IPS-18a (cell line): ENCODE measurements around the gene ETV2.
"Not testable (repeated sequence)": the region's sequence is repeated elsewhere in the genome, so short reads cannot be mapped to it uniquely, and the experiment has no call there.

Experiments used
- H3K27ac ChIP-seq: one replicate; pipeline ENCODE4 v1.5.1; 2013; ENCODE audit warnings: low read length
- H3K27me3 ChIP-seq: one replicate; pipeline ENCODE4 v1.6.1; 2013; ENCODE audit warnings: mild to moderate bottlenecking, low read length; ENCODE audit not compliant: control insufficient read depth, insufficient read depth
- H3K36me3 ChIP-seq: one replicate; pipeline ENCODE4 v1.6.1; 2013; ENCODE audit warnings: low read depth, low read length; ENCODE audit not compliant: control insufficient read depth
- H3K4me1 ChIP-seq: one replicate; pipeline ENCODE4 v1.6.1; 2013; ENCODE audit warnings: low read depth, low read length; ENCODE audit not compliant: control insufficient read depth
- H3K4me3 ChIP-seq: one replicate; pipeline ENCODE4 v1.5.1; 2013; ENCODE audit warnings: low read length
- H3K9ac ChIP-seq: one replicate; pipeline ENCODE4 v1.6.1; 2013; ENCODE audit warnings: mild to moderate bottlenecking, low read length, moderate library complexity
- H3K9me3 ChIP-seq: one replicate; pipeline ENCODE4 v1.6.1; 2013; ENCODE audit warnings: low read depth, low read length; ENCODE audit not compliant: control insufficient read depth

The ETV2 gene

GRCh38 chr19:35645680-35646511 is 4.4 kb downstream of the ETV2 start:
- H3K4me1 ChIP-seq = peaks cover 10% of the 10 kb centered on the region
- H3K27me3 ChIP-seq = peaks cover 17% of the 10 kb centered on the region
- H3K36me3 ChIP-seq = peaks cover 1% of the 10 kb centered on the region
- no peak overlapping the region for H3K9ac ChIP-seq
- no peak overlapping the region for H3K4me3 ChIP-seq
- no peaks in the 10 kb centered on the region for H3K9me3 ChIP-seq
- H3K27ac ChIP-seq = no peak overlapping the region

GRCh38 chr19:35648017-35648961 is 6.7 kb downstream of the ETV2 start, which contains the start of gene COX6B1:
COX6B1 (plus strand) TSS chr19:35648323; CDS start chr19:35651244, 2,921 bp downstream.
- Histone ChIP-seq H3K36me3 (peaks cover 5% of the 10 kb centered on the region), H3K9me3 (no peaks in the 10 kb centered on the region), H3K4me1 (no peaks in the 10 kb centered on the region), H3K9ac (peak within 1 kb of the TSS; percentile 79), H3K27me3 (peaks cover 13% of the 10 kb centered on the region), H3K27ac (no peak within 1 kb of the TSS), H3K4me3 (peak within 1 kb of the TSS; percentile 95)

GRCh38 chr19:35650581-35650980 is 9.0 kb downstream of the ETV2 start:
- Histone ChIP-seq H3K27ac (no peak overlapping the region), H3K27me3 (peaks cover 10% of the 10 kb centered on the region), H3K9me3 (no peaks in the 10 kb centered on the region), H3K4me3 (no peak overlapping the region), H3K36me3 (peaks cover 22% of the 10 kb centered on the region), H3K9ac (no peak overlapping the region), H3K4me1 (no peaks in the 10 kb centered on the region)

GRCh38 chr19:35654828-35655227 is 13.3 kb downstream of the ETV2 start:
- not testable (repeated sequence) for H3K4me1 ChIP-seq, H3K27me3 ChIP-seq, H3K9ac ChIP-seq, H3K9me3 ChIP-seq, H3K4me3 ChIP-seq, H3K27ac ChIP-seq
- peaks cover 40% of the 10 kb centered on the region for H3K36me3 ChIP-seq

GRCh38 chr19:35655600-35655999 is 14.1 kb downstream of the ETV2 start:
- peaks cover 40% of the 10 kb centered on the region for H3K36me3 ChIP-seq
- no peaks in the 10 kb centered on the region for H3K4me1 ChIP-seq
- no peak overlapping the region for H3K4me3 ChIP-seq
- no peaks in the 10 kb centered on the region for H3K9me3 ChIP-seq
- no peak overlapping the region for H3K27ac ChIP-seq
- no peak overlapping the region for H3K9ac ChIP-seq
- H3K27me3 ChIP-seq = no peaks in the 10 kb centered on the region

GRCh38 chr19:35656700-35657099 is 15.2 kb downstream of the ETV2 start:
- Histone ChIP-seq H3K9me3 (no peaks in the 10 kb centered on the region), H3K27me3 (no peaks in the 10 kb centered on the region), H3K4me1 (no peaks in the 10 kb centered on the region), H3K9ac (no peak overlapping the region), H3K36me3 (peaks cover 35% of the 10 kb centered on the region), H3K27ac (no peak overlapping the region), H3K4me3 (no peak overlapping the region)

- Histone ChIP-seq H3K4me3 (no peak overlapping the region), H3K9ac (no peak overlapping the region), H3K27me3 (no peaks in the 10 kb centered on the region), H3K4me1 (no peaks in the 10 kb centered on the region), H3K27ac (no peak overlapping the region), H3K9me3 (no peaks in the 10 kb centered on the region), H3K36me3 (peaks cover 35% of the 10 kb centered on the region)
Measured at GRCh38 chr19:35657904-35658700, 16.6 kb downstream of the ETV2 start.

- Histone ChIP-seq H3K9me3 (no peaks in the 10 kb centered on the region), H3K27ac (no peak overlapping the region), H3K4me1 (no peaks in the 10 kb centered on the region), H3K9ac (no peak overlapping the region), H3K4me3 (no peak overlapping the region), H3K27me3 (no peaks in the 10 kb centered on the region), H3K36me3 (peaks cover 6% of the 10 kb centered on the region)
Measured at GRCh38 chr19:35661995-35662340, 20.4 kb downstream of the ETV2 start.

- H3K9me3 ChIP-seq = no peaks in the 10 kb centered on the region
- H3K9ac ChIP-seq = no peak overlapping the region
- no peaks in the 10 kb centered on the region for H3K36me3 ChIP-seq
Measured at GRCh38 chr19:35663981-35664380, 22.4 kb downstream of the ETV2 start.

GRCh38 chr19:35665157-35665556 is 23.6 kb downstream of the ETV2 start:
- no peak overlapping the region for H3K27ac ChIP-seq
- H3K27me3 ChIP-seq = peaks cover 4% of the 10 kb centered on the region
- no peak overlapping the region for H3K9ac ChIP-seq
- no peaks in the 10 kb centered on the region for H3K4me1 ChIP-seq
- H3K36me3 ChIP-seq = no peaks in the 10 kb centered on the region
- no peak overlapping the region for H3K4me3 ChIP-seq
- no peaks in the 10 kb centered on the region for H3K9me3 ChIP-seq

More at GRCh38 chr19:35663981-35664380, 22.4 kb downstream of the ETV2 start:
- H3K27me3 ChIP-seq = no peaks in the 10 kb centered on the region
- H3K27ac ChIP-seq = no peak overlapping the region
- no peak overlapping the region for H3K4me3 ChIP-seq
- no peaks in the 10 kb centered on the region for H3K4me1 ChIP-seq

GRCh38 chr19:35665604-35666003 is 24.1 kb downstream of the ETV2 start:
- Histone ChIP-seq H3K9me3 (no peaks in the 10 kb centered on the region), H3K36me3 (no peaks in the 10 kb centered on the region), H3K4me1 (no peaks in the 10 kb centered on the region), H3K4me3 (no peak overlapping the region), H3K27ac (no peak overlapping the region), H3K27me3 (peaks cover 4% of the 10 kb centered on the region), H3K9ac (no peak overlapping the region)
